HEK293T (cell line): ENCODE measurements around the gene CCT5.

Experiments
- FOXM1 ChIP-seq: fragments of 450-650 bp; IDR thresholded peaks from 2 replicates; pipeline ENCODE4 v1.6.1; 2017; ENCODE audit warnings: mild to moderate bottlenecking, borderline replicate concordance
- NFRKB ChIP-seq: fragments of 450-650 bp; IDR thresholded peaks from 2 replicates; pipeline ENCODE4 v1.6.1; 2016; ENCODE audit warnings: mild to moderate bottlenecking, moderate library complexity
- SUZ12 ChIP-seq: fragments of 450-650 bp; IDR thresholded peaks from 2 replicates; pipeline ENCODE4 v1.6.1; 2016; ENCODE audit warnings: mild to moderate bottlenecking
- TF ChIP-seq, protein P1 (sequence below): fragments of 450-650 bp; IDR thresholded peaks from 2 replicates; pipeline ENCODE4 v1.6.1; 2016

GRCh38 chr5:10307206-10308148 lies 57.4 kb downstream of the CCT5 start, which contains the start of gene CMBL:
- TF ChIP-seq SUZ12 (no peak), FOXM1 (no peak), NFRKB (no peak)
- TF ChIP-seq, protein P1, sequence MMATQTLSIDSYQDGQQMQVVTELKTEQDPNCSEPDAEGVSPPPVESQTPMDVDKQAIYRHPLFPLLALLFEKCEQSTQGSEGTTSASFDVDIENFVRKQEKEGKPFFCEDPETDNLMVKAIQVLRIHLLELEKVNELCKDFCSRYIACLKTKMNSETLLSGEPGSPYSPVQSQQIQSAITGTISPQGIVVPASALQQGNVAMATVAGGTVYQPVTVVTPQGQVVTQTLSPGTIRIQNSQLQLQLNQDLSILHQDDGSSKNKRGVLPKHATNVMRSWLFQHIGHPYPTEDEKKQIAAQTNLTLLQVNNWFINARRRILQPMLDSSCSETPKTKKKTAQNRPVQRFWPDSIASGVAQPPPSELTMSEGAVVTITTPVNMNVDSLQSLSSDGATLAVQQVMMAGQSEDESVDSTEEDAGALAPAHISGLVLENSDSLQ, result no peak
